HG03469 (cell line): ENCODE data around the gene TNFRSF13B.
"Not testable (repeated sequence)": the region's sequence is repeated elsewhere in the genome, so short reads cannot be mapped to it uniquely, and the experiment has no call there.

Source experiments
- ATAC-seq: cut with Tn5 transposase; IDR thresholded peaks from one replicate; pipeline ENCODE4 v1.9.1; 2021; ENCODE audit warnings: mild to moderate bottlenecking, moderate library complexity, moderate number of reproducible peaks; ENCODE audit not compliant: unreplicated experiment

The TNFRSF13B gene

DNA sequence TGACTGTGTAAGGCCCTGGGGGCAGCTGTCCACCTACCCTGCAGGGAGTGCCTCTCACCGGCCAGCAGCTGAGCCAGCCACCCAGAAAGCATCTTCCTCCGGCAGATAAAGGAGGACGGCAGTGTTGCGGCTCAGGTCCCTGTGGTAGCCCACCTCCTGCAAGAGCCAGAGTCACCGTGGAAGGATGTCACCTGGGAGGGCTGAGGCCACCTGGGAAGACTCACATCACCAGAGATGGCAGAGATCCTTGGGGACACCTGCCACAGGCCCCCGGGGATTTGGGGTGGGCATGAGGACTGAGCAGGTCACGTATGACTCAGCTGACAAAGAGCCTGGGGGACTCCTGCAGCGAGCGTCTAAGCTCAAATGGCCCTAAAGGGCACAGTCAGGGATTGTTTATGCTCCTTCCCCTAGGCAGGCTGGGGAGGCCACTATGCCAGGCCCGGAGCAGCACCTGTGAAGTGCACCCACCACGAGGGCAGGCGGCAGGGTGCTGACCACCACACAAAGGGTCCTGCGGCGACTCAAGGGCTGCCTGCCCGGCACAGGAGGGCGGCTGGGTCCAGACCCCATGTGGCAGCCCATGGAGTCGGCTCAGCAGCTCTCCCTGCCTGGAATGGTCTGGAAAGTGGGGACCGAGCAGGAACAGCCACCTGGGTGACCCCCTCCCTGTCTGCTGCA is 44.1 kb downstream of the TNFRSF13B start:
- ATAC-seq: no peak

DNA sequence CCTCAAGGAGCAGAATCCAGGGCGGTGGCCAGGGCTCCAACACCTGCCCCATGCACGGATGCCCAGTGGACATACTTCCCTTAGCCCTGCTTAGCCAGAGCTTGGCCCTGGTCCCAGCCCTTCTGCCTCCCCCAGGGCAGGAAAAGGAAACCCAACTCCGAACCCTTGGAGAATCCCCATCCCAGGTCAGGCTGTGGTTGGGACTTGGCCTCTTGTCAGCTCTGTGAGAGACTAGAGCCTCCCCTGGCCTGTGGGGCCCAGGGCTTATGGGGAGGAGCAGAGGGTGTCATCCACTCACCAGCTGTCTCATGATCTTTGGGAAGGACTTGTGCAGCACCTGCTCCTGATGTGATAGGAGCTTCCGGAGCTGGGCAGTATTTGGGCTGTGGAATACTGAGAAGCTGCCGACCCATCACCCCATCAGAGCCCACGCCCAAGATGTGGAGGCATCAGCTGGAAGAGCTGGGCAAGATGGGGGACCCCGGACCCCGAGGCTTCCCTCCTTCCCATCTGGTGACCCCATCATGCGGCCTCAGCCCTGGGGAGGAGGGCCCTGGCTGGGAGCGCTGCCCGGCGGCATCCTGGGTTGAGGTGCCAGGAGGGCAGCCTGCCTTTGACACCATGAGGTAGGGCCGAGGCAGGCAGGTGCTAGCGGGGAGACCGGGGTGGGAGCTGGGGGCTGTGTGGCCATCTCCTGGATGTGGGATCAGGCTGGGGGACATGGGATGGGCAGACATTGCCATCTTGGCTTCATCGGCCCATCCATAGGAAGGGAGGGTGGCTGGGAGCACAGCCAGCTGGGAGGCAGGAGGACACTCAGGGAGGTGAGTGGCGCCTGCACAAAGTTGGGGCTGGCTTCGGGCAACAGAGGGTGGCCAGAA is 45.1 kb downstream of the TNFRSF13B start:
- no peak for ATAC-seq

DNA sequence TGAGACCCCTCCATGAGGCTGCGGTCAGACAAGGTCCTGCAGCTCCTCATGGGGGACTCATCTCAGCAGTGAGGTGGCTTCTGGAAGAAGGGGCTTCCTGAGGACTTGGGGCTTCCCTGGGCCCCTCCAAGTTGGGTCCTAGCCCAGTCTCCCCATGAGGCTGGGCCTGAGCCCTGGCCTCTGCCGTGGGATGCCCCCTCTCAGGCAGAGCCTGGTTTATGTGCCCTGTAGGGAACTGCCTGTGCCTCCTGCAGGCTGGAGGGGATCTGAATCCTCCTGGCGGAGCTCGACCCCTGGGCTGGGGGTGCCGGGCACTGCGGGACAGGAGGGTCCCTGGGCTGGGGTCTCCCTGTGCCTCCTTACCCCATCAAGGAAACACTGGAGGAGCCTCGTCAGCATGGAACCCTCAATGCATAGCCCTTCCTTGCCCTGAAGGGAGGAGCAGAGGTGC is 45.8 kb downstream of the TNFRSF13B start:
- ATAC-seq: no peak

DNA sequence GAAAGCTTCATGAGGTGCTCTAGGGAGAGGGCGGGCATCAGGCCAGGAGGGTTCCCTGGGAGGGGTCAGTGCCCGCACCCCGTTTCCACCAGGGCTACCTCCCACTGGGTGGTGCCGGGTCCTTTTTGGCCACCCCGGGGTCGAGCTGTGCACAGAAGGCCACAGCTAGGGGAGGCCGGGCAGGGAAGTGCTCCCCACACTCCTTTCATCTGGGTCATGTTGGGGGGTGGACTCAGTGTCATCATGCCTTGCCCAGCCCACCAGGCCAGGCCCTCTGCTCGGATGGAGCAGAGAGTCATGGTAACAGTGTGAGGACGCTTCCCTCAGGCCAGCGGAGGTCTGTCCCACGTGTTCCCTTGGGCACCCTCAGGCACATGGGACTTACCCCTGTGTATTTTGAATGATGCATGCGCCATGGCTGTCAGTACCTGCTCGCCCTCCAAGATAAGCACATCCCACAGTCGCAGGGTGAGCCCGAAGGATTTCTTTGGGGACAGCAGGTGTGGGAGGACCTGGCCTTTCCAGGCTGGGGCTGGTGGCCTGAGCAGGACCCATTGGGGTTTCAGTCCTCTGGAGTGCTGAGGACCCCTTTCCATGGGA is 46.4 kb downstream of the TNFRSF13B start:
- ATAC-seq: no peak

DNA sequence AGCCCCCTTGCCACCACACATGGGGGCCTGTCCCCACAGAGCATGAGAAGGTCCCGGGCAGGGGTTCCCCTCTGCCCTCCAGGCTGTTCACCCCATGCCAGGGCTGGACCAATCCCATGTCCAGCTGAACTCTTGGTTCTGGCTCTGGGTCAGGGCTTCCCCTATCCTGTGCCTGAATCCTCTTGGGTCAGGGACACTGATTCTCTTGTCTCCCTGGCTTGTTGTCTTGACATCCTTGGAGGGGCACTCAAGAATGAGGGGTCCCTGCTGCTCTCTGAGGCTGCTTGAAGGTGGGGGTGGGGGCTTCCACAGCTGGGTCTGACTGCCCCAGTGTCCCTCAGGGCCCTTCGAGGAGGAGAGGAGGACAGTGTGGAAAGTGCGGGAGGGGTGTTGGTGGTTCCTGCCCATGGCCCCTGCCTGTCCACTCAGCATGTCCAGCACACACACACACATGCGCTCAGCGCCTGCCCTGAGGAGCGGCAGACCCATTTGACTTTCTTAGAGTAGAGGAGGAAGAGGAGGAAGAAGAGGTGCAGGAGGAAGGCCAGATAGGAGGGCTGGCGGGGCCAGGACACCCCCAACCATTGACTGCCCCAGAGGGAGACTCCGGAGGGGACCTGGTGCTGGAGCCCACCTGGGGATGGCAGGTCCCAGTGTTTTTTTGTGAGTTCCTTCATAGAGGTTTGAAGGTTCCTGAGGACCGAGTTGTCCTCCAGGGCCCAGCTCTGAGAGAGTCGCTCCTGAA is 47.0 kb downstream of the TNFRSF13B start:
- ATAC-seq: no peak

DNA sequence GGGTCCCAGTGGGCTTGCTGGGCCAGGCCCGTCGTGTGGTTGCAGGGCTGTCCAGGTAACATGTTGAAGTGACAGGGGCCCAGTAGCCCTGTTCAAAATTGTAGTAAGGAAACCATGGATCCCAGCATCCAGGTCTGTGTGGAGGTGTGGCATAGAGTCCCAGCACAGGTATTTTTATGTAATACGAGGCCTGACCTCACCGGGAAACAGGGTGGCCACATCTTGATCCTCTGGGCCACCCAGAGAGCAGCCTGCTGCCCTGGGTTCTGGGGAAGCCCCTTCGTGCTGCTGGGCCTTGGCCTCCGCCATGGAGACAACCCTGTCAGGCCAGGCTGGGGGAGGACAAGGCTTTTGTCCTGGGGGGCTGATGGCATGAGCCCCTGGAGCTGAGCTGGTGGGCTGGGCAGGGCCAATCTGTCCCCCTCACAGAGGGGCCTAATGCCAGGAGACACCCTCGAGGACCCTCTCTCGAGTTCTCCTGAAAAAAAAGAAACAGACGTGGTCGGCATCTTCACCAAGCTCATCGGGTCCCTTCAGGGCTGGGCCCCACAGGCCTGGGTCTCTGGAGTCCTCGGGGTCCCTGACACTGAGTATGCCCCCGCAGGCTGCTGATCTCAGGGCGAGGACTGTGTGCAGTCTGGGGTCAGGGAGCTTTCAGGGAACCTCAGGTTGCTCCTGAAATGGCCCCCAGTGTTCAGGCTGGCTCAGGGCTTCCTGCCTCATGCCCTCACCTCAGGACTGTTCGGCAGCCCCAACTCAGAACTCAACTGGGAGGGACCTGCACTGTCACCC is 47.8 kb downstream of the TNFRSF13B start:
- ATAC-seq: no peak

DNA sequence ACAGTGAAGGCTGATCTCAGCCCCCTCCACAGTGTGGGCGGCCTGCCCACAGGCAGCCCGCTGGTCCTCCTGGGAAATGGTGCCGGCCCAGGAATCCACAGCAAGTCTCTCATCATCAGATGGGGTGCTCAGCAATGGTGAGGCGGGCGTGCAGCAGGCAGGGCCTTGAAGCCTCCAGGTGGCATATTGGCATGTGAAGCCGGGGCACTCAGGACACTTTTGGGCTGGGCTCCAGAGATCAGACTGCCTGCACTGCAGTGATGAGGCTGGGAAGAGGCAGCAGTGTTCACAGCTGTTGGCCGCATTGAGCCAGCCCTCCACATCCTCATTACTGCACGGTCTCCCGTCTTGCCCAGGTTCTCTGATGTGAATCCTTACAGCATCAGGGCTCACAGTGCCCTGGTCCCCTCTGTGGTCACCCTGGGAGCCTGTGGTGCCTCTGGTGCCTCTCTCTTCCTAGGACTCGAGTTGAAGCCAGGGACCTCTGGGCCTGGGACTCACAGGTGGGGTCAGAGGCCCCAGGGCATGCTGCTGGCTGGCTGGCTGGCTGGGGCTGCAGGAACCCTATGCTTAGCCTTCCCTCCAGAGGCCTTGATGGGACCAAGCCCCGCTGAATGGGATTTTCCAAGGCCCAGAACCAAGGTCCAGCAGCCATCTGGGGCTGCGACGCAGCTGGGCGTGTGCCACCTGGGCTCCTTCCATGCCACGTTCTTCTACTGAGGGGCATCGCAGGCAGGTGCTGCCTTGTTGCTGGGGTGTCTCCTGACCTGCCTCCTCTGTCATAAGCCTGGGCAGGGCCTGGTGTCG is 48.6 kb downstream of the TNFRSF13B start:
- no peak for ATAC-seq

DNA sequence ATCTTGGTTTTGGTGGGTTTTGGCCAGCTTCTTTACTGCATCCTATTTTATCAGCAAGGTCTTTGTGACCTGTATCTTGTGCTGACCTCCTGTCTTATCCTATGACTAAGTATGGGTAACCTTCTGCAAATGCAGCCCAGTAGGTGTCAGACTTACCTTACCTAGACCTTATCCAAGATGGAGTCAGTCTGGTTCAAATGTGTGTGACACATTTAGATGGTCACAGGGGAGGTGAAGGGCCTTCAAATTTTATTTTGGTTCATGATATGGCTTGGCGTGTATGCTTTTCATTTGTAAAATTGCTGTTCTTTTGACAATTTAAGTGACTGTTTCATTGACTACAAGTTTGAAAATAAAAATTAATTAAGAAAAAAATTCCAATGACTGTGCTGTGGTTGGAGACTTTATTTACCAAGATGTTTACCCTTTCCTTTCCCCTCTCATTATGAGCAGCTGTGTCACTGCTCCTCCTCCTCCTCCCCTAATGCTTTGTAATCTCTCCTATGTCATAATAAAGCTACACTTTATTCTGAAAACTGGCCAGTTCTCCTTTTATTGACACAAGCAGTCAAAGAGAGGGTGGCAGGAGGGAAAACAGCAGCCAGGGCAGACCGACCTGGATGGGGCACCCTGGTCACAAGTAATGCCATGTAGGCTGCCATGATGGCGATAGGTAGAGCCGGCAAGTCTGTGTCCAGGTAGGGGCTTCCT is 49.4 kb downstream of the TNFRSF13B start:
- ATAC-seq: no peak

DNA sequence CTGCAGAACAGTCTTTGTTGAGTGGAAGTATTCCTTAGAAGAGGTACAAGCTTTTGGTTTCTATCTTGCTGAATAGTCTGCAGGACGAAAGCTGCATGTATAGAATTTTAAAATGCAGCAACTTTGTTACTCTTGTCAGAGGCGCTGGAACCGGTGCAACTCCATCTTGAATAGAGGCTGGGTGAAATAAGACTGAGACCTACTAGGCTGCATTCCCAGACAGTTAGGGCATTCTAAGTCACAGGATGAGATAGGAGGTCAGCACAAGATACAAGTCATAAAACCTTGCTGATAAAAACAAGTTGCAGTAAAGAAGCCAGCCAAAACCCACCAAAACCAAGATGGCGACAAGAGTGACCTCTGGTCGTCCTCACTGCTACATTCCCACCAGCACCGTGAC is 50.5 kb downstream of the TNFRSF13B start:
- ATAC-seq: not testable (repeated sequence)

DNA sequence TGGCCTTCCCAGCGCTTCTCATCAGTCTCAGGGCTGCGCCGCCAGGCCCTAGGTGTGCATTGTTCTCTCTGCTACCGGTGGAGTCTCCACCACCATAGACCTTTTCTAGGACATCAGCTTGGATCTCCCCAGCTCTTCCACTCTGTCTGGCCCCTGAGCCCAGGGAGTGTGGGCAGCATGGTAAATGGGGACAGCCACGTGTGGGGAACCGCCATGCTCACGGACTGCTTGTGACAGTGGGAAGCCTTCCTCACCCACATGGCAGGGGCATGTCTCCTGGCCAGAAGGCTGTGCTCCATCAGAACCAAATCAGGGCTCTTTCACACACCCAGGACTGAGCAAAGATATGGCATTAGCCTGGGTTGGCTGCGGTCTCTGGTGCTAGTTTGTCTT is 51.3 kb downstream of the TNFRSF13B start:
- no peak for ATAC-seq

DNA sequence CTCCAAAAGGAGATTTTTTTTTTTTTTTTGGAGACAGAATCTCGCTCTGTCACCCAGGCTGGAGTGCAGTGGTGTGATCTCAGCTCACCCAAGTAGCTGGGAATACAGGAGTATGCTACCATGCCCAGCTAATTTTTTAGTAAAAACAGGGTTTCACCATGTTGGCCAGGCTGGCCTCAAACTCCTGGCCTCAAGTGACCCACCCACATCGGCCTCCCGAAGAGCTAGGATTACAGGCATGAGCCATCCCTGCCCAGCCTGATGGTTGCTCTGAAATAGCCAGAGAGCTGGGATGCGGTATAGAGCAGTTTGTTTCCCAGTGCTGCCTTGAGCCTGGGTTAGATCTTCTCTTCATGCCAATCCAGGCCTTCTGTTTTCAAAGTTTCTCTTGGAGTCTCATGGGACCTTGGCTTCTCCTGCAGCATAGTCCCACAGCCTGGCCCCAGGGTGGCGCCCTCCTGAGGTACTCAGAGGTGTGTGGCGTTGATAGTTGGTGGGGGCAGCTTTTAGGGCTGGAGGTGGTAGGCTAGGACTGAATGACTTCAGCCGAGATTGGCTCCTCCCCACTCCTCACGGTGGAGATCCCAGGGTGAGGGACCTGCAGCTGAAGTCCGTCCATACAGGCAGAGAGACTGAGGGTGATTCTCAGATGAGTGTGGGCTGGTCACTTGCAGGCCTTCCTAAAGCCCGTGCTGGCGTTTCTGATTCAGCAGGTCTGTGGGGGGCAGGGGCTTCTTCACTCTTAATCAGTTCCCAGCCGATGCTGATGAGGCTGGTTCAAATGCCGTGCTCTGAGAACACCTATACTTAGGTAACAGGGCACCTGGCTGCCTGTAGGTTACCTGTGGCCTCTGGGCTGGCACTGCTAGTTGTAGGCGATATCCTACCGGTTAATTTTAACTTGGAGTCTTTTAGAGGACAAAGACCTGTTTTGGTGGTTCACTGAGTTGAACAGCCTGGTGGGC is 52.0 kb downstream of the TNFRSF13B start:
- ATAC-seq: no peak

DNA sequence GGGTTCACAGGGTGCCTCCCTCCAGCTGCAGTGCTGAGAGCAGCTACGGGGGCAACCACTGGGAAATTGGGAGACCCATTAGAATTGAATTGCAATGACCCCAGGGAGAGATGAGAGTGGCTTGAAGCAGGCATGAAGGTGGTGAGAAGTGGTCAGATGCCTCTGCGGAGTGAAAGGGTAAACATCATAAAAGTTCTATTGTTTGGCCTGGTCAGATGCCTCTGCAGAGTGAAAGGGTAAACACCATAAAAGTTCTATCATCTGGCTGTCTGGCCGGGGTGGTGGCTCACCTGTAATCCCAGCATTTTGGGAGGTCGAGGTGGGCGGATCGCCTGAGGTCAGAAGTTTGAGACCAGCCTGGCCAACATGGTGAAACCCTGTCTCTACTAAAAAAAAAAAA is 53.5 kb downstream of the TNFRSF13B start:
- ATAC-seq: no peak

DNA sequence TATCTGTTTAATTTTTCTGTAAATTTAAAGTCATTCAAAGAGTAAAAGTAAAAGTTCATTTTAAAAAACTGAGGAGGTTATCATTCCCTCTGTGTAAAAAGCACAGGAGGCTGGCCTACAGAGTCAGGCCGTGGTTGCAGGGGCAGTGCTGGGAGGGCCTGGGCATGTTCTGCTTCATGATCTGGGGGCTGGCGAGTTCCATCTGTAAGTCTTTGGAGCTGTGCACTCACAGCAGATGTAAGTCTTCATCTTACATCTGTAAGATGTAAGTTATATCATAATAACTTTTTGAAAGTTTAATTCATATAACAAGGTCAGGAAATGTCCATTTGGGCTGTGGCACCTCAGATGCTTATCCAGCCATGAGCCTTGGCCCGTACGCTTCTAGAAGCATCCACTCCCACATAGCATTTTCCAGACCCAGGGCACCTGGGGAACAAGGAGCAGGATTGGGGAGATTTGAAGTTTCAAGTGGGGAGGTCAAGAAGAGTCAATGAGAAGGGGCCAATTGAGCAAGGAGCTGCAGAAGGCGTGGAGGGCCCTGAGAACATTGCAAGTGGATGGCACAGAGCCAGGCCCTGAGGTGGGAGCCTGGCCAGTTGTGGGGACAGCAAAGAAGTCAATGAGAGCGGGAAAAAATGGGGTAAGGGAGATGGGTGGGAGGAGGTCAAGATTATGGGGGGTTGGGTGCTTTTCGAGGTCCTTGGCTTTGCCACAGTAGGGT is 54.1 kb downstream of the TNFRSF13B start:
- no peak for ATAC-seq

DNA sequence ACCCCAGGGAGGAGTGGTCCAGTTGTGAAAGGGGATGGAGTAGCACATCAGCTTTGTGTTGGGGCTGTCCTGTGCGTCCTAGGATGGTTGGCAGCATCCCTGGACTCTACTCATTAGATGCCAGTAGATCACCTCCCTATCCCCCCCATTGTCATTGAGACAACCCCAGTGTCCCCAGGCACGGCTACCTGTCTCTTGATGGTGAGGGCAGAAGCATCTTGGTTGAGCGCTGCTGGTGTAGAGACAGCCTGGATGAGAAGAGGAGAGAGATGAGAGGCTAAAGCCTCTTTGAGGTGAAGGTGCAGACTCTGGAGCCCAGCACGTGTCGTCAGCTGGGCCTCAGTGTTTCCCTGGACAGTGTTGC is 55.4 kb downstream of the TNFRSF13B start:
- no peak for ATAC-seq

DNA sequence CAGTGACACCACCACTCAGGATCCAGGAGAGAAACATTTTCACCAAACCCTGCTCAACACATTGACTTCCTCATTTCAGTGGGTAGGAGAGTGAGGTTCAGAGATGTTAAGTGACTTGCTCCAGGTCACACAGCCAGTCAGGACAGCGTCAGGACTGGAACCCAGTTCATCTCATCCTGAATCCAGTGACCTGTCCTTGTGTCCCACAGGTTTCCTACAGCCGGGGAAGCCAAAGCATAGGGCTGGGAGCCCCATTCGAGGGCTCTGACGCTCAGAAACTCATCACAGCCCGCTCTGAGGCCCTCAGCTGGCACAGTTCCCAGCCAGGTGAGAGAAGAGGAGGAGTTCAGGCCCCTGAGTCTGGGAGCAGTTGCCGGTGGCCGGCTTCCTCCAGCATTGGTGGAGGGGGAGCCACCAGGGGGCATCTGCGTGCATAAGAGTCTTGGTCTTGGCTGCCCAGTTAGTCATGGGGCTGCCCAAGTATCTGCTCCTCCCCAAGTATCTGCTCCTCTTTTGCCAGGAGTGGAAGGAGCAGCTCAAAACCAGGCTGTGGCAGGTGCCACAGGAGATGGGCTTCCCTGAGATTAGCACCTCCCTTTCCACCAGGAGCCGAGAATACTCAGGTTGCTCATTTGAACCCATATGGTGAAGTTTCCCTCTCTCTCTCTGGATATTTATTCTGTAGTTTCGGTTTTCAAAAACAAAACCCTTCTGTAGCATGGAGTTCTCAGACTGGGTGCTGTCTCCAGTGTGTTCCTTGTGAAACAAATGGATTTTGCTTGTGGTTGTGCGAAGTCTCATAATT is 56.0 kb downstream of the TNFRSF13B start:
- ATAC-seq: no peak

DNA sequence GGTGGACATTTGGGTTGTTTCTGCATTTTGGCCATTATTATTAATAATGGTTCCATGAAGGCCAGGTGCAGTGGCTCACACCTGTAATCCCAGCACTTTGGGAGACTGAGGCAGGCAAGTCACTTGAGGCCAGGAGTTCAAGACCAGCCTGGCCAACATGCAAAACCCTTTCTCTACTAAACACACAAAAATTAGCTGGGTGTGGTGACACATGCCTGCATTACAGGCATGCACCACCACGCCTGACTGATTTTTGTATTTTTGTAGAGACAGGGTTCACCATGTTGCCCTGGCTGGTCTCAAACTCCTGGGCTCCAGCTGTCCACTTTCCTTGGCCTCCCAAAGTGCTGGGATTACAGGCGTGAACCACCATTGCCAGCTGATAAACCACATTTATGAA is 58.5 kb downstream of the TNFRSF13B start:
- ATAC-seq: no peak
